Liver (tissue), 9 donors: ENCODE measurements around the gene TRAF7. TPM values are rescaled to one million over a fixed set of nuclear protein-coding genes. Genes with fewer than 3 reads are reported as not detected.
"Not testable (repeated sequence)": the region's sequence is repeated elsewhere in the genome, so short reads cannot be mapped to it uniquely, and the experiment has no call there.

Experiments used
- DNase-seq: peaks from one replicate; pipeline ENCODE4 v3.0.0-alpha.2; 2017; ENCODE audit warnings: low spot score
- H3K27ac ChIP-seq, 2 donors: one replicate each; pipeline ENCODE4 v1.7.0; 2013; ENCODE audit warnings: inconsistent platforms in 2 of 2, low read length in 2 of 2, control low read depth in 1 of 2, low read depth in 1 of 2, mild to moderate bottlenecking in 1 of 2
- H3K27me3 ChIP-seq, 4 donors: one replicate each; pipeline versions ENCODE4 v1.6.1 to v1.7.0; 2013; ENCODE audit warnings: low read length in 3 of 4, inconsistent platforms in 1 of 4, mild to moderate bottlenecking in 1 of 4, moderate library complexity in 1 of 4; ENCODE audit not compliant: control insufficient read depth in 4 of 4, insufficient read depth in 4 of 4
- H3K36me3 ChIP-seq, 4 donors: one replicate each; pipeline versions ENCODE4 v1.6.1 to v1.7.0; 2013; ENCODE audit warnings: low read length in 3 of 4, mild to moderate bottlenecking in 3 of 4, low read depth in 1 of 4, moderate library complexity in 1 of 4; ENCODE audit not compliant: control insufficient read depth in 4 of 4, insufficient read depth in 3 of 4
- H3K4me1 ChIP-seq, 4 donors: one replicate each; pipeline versions ENCODE4 v1.6.1 to v1.7.0; 2013; ENCODE audit warnings: low read length in 3 of 4, mild to moderate bottlenecking in 3 of 4, moderate library complexity in 1 of 4; ENCODE audit not compliant: control insufficient read depth in 4 of 4, insufficient read depth in 4 of 4
- H3K4me3 ChIP-seq, 3 donors: one replicate each; pipeline versions ENCODE4 v1.6.1 to v1.7.0; 2013; ENCODE audit warnings: low read length in 3 of 3, control low read depth in 1 of 3, low read depth in 1 of 3, mild to moderate bottlenecking in 1 of 3
- H3K9ac ChIP-seq, 2 donors: one replicate each; pipeline ENCODE4 v1.7.0; 2013; ENCODE audit warnings: low read length in 2 of 2, mild to moderate bottlenecking in 2 of 2, moderate library complexity in 2 of 2, control low read depth in 1 of 2, low read depth in 1 of 2
- H3K9me3 ChIP-seq, 4 donors: one replicate each; pipeline versions ENCODE4 v1.6.1 to v1.7.0; 2013; ENCODE audit warnings: low read length in 3 of 4; ENCODE audit not compliant: control insufficient read depth in 4 of 4
- EGR1 ChIP-seq, 2 donors: IDR thresholded peaks; 2 replicates each; pipeline ENCODE4 v1.6.1; 2016 to 2018; ENCODE audit warnings: antibody characterized with exemption in 2 of 2, low read depth in 2 of 2
- FOXA2 ChIP-seq: IDR thresholded peaks from 2 replicates; pipeline ENCODE4 v1.6.1; 2016; ENCODE audit warnings: antibody characterized with exemption
- GABPA ChIP-seq, 2 donors: IDR thresholded peaks in 1 of 2; conservative IDR thresholded peaks in 1 of 2; 2 replicates each; pipeline ENCODE4 v1.6.1; 2016; ENCODE audit warnings: antibody characterized with exemption in 2 of 2, mild to moderate bottlenecking in 1 of 2, moderate library complexity in 1 of 2
- JUND ChIP-seq, 2 donors: IDR thresholded peaks; 2 replicates each; pipeline ENCODE4 v1.6.1; 2016; ENCODE audit warnings: antibody characterized with exemption in 2 of 2
- RAD21 ChIP-seq, 2 donors: IDR thresholded peaks; 2 replicates each; pipeline ENCODE4 v1.6.1; 2016; ENCODE audit warnings: antibody characterized with exemption in 2 of 2, mild to moderate bottlenecking in 2 of 2
- SP1 ChIP-seq: IDR thresholded peaks from 2 replicates; pipeline ENCODE4 v1.6.1; 2018; ENCODE audit warnings: antibody characterized with exemption, mild to moderate bottlenecking
- TAF1 ChIP-seq: conservative IDR thresholded peaks from 2 replicates; pipeline ENCODE4 v1.6.1; 2016; ENCODE audit warnings: antibody characterized with exemption, mild to moderate bottlenecking
- YY1 ChIP-seq: IDR thresholded peaks from 2 replicates; pipeline ENCODE4 v1.6.1; 2016; ENCODE audit warnings: antibody characterized with exemption, mild to moderate bottlenecking
- WGBS: extraction: QIAGEN DNeasy Blood & Tissue Kit; methylation state at CpG from one replicate; pipeline ENCODE4 v1.1.7; 2013; 5-methylcytosine and 5-hydroxymethylcytosine counted together
- polyA plus RNA-seq, 2 donors: library from polyadenylated mRNA; stranded (reverse) in 1 of 2; unstranded in 1 of 2; fragments of 200-250 nt in 1 of 2; fragments of >200 nt in 1 of 2; fragmentation: Nextera tagmentation in 1 of 2; extraction: Ambion mirVana in 1 of 2; gene quantifications; one replicate each; pipeline versions ENCODE4 v1.2.1 to v1.2.3, GENCODE V29; 2013 to 2015
- total RNA-seq, 2 donors: library from RNA; depleted of rRNA; stranded (reverse); fragments of >200 nt; gene quantifications; one replicate each; pipeline ENCODE4 v1.2.3, GENCODE V29; 2014
- TF ChIP-seq, protein P1 (sequence below): fragments of 150-350 bp; IDR thresholded peaks from 2 replicates; pipeline ENCODE4 v1.5.1; 2017; ENCODE audit warnings: improper control_type of control experiment, low read depth, low read length; ENCODE audit not compliant: missing input control
- TF ChIP-seq, protein P2 (sequence below): IDR thresholded peaks from 2 replicates; pipeline ENCODE4 v1.6.1; 2016; ENCODE audit warnings: antibody characterized with exemption
- donor health status: healthy.
- donor health status: healthy.
- donor health status: healthy.
- donor health status: healthy.
- donor health status: healthy.

TRAF7 gene
- total and polyA plus RNA-seq, 4 donors = 14.7 to 36.6 (median 34.0) TPM

DNA sequence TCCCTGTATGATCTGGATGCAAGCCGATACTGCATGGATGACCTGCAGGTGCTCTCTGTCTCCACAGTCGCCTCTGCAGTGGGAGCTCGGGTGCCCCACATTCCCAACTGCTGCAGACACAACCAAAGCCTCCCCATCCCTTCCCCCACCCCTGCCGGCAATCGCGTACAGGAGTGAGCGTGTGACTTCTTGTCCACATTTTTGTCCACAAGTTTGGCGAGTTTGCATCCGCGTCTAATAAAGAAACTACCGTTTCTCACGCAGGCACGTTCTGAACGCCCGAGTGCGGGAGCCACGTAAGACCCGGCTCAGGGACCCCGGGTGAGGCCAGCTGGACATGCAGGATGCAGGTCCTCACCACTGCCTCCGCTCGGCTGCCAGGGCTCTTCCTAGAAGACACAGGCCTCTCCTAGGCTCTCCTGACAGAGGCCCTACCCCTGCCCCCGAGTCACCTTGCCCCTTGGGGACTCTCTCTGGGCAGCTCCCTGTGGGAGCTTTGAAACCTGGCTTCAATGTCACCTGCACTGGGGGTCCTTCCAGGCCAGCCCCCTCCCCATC is 25.6 kb upstream of the TRAF7 start:
- not testable (repeated sequence) for H3K36me3 ChIP-seq, H3K9me3 ChIP-seq, H3K27ac ChIP-seq, DNase-seq, H3K4me3 ChIP-seq, H3K27me3 ChIP-seq, H3K9ac ChIP-seq
- peaks cover 13 to 39% (median 14%) of the 10 kb centered on the region in 4 donors for H3K4me1 ChIP-seq
- WGBS = 90% methylated on average over 22 of the region's 22 CpGs

DNA sequence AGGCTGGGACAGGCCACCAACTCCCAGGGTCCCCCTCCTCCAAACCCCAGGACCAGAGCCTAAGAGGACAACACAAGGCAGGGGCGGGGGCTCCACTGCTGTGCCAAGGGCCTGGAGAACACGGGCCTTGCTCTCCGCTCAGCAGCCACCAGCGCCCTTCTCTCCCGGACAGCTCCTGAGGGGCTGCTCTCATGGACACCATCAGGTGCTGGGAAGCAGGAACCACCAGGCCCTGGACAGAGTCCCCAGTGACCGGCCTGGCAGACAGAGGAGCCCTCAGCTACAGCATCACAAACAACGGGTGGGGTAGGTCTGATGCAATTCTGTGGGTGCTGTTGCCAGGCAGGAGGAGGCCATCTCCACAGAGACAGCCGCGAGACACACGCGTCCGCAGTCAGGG is 21.8 kb upstream of the TRAF7 start:
- not testable (repeated sequence) for H3K9ac ChIP-seq, H3K4me3 ChIP-seq, H3K9me3 ChIP-seq, H3K27me3 ChIP-seq, DNase-seq, H3K36me3 ChIP-seq, H3K27ac ChIP-seq
- WGBS = 54% methylated on average over 7 of the region's 12 CpGs
- H3K4me1 ChIP-seq = peaks cover 2 to 13% (median 5%) of the 10 kb centered on the region in 4 donors

DNA sequence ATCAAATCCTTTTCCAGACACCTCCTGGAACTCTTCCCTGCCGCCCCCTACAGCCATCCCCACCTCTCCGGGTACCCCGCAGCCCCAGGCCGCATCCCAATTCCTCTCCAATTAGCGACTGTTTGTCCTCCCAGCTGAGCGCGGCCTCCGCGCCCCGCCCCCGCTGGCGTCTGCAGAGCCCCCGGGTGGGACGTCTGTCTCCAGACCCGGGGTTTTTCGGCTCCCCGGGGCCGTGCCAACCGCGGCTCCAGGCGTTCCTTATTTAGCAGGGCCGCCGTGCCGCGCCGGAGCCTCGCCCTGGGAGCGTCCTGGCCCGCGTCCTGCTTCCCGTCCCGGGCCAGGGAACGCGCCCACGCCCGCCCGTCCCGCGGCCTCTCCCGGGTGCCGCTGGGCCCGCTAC is 20.5 kb upstream of the TRAF7 start:
- H3K36me3 ChIP-seq, H3K27me3 ChIP-seq, DNase-seq, H3K9me3 ChIP-seq, H3K9ac ChIP-seq, H3K27ac ChIP-seq: not testable (repeated sequence)
- peak overlapping the region in 2 of 3 donors; percentile 28 to 56 for H3K4me3 ChIP-seq
- under 1% methylated on average over 32 of the region's 42 CpGs for WGBS
- H3K4me1 ChIP-seq = peaks cover 0 to 12% (median 5%) of the 10 kb centered on the region in 4 donors

DNA sequence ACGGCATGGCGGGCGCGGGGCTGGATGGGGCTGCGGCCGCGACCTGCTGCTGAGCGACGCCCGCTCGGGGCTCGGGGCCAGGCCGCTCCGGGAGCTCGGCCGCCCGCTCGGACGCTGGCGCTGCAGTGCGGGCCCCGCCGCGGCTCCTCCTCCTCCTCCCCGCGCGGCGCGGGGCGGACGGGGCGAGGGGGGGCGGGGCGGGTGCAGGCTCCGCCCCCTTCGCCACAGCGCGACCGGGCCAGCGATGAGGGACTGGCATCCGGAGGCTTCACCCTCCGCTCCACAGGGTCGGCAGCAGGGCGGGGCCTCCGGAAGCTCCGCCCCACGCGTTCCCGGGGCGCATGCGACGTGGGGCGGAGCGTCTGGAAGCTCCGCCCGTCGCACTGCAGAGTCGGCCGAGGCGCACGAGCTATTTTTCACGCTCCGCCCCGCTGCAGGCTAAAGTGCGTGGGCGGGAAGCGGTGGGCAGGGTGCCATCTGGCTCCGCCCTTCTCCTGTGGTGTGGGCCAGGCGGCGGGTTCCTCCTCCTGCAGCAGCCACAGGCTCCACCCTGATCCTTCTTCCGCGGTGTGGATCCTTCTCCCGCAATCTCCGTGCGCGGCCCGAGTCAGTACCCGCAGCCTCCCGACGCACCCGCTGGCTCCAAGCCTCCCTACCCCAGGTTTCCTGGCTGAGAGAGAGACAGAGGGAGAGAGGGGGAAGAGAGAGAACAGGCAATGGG is 19.7 kb upstream of the TRAF7 start, which contains the start of gene PKD1:
TSS of gene PKD1 (minus strand) at position 129 of the 721 bp plus-strand sequence. CDS start 209 bp downstream, outside the sequence.
- Histone ChIP-seq H3K4me1 (peaks cover 0 to 15% (median 5%) of the 10 kb centered on the region in 4 donors), H3K27ac (peak within 1 kb of the TSS; percentile 37 to 65), H3K4me3 (peak within 1 kb of the TSS in 2 of 3 donors; percentile 28 to 56), H3K9ac (peak within 1 kb of the TSS in 1 of 2 donors; percentile 31)
- DNase-seq = peak; percentile 84
- TF ChIP-seq GABPA (IDR thresholded peaks at IDR 0.05 in 1 of 2, conservative IDR thresholded peaks at IDR 0.05 in 1 of 2) (peak in 1 of 2 donors; percentile 65), SP1 (peak; percentile 63), EGR1 (IDR thresholded peaks at IDR 0.05; ENCODE audit: low read depth in 2 of 2) (peak; percentile 99)
- not testable (repeated sequence) for H3K9me3 ChIP-seq, H3K36me3 ChIP-seq, H3K27me3 ChIP-seq
- WGBS = under 1% methylated on average over 69 of the region's 81 CpGs

DNA sequence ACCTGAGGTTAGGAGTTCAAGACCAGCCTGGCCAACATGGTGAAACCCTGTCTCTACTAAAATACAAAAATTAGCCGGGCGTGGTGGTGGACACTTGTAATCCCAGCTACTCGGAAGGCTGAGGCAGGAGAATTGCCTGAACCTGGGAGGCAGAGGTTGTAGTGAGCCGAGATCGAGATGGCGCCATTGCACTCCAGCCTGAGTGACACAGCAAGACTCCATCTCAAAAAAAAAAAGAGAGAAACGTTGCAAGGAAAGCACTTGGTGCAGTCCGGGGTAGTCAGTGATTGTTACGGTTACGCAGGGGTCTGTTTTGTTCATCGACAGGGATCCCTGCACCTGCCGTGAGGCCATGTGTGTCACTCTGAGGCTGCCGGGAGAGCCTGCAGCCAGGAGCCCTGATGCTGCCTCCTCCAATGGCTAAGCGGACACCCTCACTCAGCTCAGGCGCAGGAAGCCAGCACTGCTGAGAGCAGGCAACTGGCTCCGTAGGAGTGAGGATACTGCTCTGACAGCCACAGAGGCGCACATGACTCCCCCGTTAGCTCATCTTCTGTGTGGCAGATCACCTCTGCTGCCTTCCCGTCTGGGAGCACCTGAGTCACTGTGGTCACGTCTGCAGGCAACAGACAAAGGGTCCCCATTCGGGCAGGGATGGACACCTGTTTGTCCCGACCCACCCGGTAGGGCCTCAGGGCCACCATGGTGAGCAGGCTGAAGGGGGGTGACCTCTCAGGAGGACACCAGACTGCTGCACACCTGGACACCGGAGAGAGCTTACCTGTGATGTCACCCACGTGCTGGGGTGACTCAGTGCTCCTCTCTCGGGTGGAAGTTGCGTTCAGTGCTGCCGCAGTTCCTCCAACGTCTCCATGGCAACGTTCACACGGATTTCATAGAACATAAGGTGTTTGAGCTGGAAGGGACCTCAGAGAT is 12.4 kb upstream of the TRAF7 start:
- Histone ChIP-seq H3K4me3 (no peak overlapping the region), H3K4me1 (peaks cover 6 to 17% (median 12%) of the 10 kb centered on the region in 4 donors), H3K9me3 (no peaks in the 10 kb centered on the region), H3K9ac (no peak overlapping the region), H3K27ac (no peak overlapping the region), H3K36me3 (no peaks in the 10 kb centered on the region), H3K27me3 (no peaks in the 10 kb centered on the region)
- DNase-seq = no peak
- 86% methylated on average over 31 of the region's 31 CpGs for WGBS
- no peak for TF ChIP-seq FOXA2
- no peak for TF ChIP-seq RAD21 (IDR thresholded peaks at IDR 0.05)
- TF ChIP-seq, protein P1, sequence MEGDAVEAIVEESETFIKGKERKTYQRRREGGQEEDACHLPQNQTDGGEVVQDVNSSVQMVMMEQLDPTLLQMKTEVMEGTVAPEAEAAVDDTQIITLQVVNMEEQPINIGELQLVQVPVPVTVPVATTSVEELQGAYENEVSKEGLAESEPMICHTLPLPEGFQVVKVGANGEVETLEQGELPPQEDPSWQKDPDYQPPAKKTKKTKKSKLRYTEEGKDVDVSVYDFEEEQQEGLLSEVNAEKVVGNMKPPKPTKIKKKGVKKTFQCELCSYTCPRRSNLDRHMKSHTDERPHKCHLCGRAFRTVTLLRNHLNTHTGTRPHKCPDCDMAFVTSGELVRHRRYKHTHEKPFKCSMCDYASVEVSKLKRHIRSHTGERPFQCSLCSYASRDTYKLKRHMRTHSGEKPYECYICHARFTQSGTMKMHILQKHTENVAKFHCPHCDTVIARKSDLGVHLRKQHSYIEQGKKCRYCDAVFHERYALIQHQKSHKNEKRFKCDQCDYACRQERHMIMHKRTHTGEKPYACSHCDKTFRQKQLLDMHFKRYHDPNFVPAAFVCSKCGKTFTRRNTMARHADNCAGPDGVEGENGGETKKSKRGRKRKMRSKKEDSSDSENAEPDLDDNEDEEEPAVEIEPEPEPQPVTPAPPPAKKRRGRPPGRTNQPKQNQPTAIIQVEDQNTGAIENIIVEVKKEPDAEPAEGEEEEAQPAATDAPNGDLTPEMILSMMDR = no peak
- TF ChIP-seq, protein P2, sequence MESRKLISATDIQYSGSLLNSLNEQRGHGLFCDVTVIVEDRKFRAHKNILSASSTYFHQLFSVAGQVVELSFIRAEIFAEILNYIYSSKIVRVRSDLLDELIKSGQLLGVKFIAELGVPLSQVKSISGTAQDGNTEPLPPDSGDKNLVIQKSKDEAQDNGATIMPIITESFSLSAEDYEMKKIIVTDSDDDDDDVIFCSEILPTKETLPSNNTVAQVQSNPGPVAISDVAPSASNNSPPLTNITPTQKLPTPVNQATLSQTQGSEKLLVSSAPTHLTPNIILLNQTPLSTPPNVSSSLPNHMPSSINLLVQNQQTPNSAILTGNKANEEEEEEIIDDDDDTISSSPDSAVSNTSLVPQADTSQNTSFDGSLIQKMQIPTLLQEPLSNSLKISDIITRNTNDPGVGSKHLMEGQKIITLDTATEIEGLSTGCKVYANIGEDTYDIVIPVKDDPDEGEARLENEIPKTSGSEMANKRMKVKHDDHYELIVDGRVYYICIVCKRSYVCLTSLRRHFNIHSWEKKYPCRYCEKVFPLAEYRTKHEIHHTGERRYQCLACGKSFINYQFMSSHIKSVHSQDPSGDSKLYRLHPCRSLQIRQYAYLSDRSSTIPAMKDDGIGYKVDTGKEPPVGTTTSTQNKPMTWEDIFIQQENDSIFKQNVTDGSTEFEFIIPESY = no peak
- TF ChIP-seq TAF1 = no peak
- TF ChIP-seq YY1 = no peak
- no peak for TF ChIP-seq EGR1 (IDR thresholded peaks at IDR 0.05; ENCODE audit: low read depth in 2 of 2)
- TF ChIP-seq JUND (IDR thresholded peaks at IDR 0.05) = no peak
